Effector memory CD4-positive, alpha-beta T cell (primary cell): Measurements from ENCODE around the gene NHLRC2.
"Not testable (repeated sequence)": the region's sequence is repeated elsewhere in the genome, so short reads cannot be mapped to it uniquely, and the experiment has no call there.

ENCODE experiments used
- DNase-seq, 3 donors: peaks; one replicate each; pipeline ENCODE4 v3.0.0-alpha.2; 2020
- H3K27ac ChIP-seq: 2 replicates; pipeline ENCODE4 v1.7.0; 2013; ENCODE audit warnings: mild to moderate bottlenecking, low read length, moderate library complexity; ENCODE audit not compliant: insufficient read depth, poor library complexity, severe bottlenecking
- H3K27me3 ChIP-seq: replicated peaks from 2 replicates; pipeline ENCODE4 v1.7.0; 2013; ENCODE audit warnings: mild to moderate bottlenecking, low read length; ENCODE audit not compliant: insufficient read depth, control insufficient read depth, poor library complexity, severe bottlenecking
- H3K36me3 ChIP-seq: 2 replicates; pipeline ENCODE4 v1.7.0; 2013; ENCODE audit warnings: mild to moderate bottlenecking, low read length, moderate library complexity; ENCODE audit not compliant: control insufficient read depth, insufficient read depth
- H3K4me1 ChIP-seq: 2 replicates; pipeline ENCODE4 v1.7.0; 2013; ENCODE audit warnings: low read length, mild to moderate bottlenecking; ENCODE audit not compliant: control insufficient read depth, insufficient read depth, poor library complexity, severe bottlenecking
- H3K4me3 ChIP-seq: 2 replicates; pipeline ENCODE4 v1.7.0; 2013; ENCODE audit warnings: low read length, low read depth, mild to moderate bottlenecking; ENCODE audit not compliant: insufficient read depth, poor library complexity, severe bottlenecking
- H3K9me3 ChIP-seq: 2 replicates; pipeline ENCODE4 v1.7.0; 2013; ENCODE audit warnings: mild to moderate bottlenecking, low read length, moderate library complexity; ENCODE audit not compliant: control insufficient read depth

The NHLRC2 gene

GRCh38 chr10:113930482-113931057, 76.1 kb downstream of the NHLRC2 start:
- Histone ChIP-seq H3K27ac (no peak overlapping the region), H3K36me3 (no peaks in the 10 kb centered on the region), H3K4me1 (no peaks in the 10 kb centered on the region), H3K4me3 (no peak overlapping the region), H3K27me3 (no peaks in the 10 kb centered on the region), H3K9me3 (no peaks in the 10 kb centered on the region)
- no peak for DNase-seq

GRCh38 chr10:113932854-113933253, 78.4 kb downstream of the NHLRC2 start:
- H3K4me3 ChIP-seq, result no peak overlapping the region
- H3K27me3 ChIP-seq, result no peaks in the 10 kb centered on the region
- no peaks in the 10 kb centered on the region for H3K9me3 ChIP-seq
- no peaks in the 10 kb centered on the region for H3K36me3 ChIP-seq
- no peaks in the 10 kb centered on the region for H3K4me1 ChIP-seq
- H3K27ac ChIP-seq, result no peak overlapping the region
- no peak for DNase-seq

GRCh38 chr10:113933894-113934532, 79.6 kb downstream of the NHLRC2 start:
- no peaks in the 10 kb centered on the region for H3K9me3 ChIP-seq
- H3K4me1 ChIP-seq, result no peaks in the 10 kb centered on the region
- no peaks in the 10 kb centered on the region for H3K27me3 ChIP-seq
- H3K4me3 ChIP-seq, result no peak overlapping the region
- DNase-seq, result no peak
- H3K27ac ChIP-seq, result no peak overlapping the region
- no peaks in the 10 kb centered on the region for H3K36me3 ChIP-seq

GRCh38 chr10:113937258-113937657, 82.8 kb downstream of the NHLRC2 start:
- H3K4me3 ChIP-seq, result no peak overlapping the region
- DNase-seq, result no peak
- no peaks in the 10 kb centered on the region for H3K4me1 ChIP-seq
- no peaks in the 10 kb centered on the region for H3K36me3 ChIP-seq
- H3K27me3 ChIP-seq, result no peaks in the 10 kb centered on the region
- H3K27ac ChIP-seq, result no peak overlapping the region
- no peaks in the 10 kb centered on the region for H3K9me3 ChIP-seq

- Histone ChIP-seq H3K4me1 (no peaks in the 10 kb centered on the region), H3K9me3 (no peaks in the 10 kb centered on the region), H3K27ac (no peak overlapping the region), H3K36me3 (no peaks in the 10 kb centered on the region), H3K27me3 (no peaks in the 10 kb centered on the region), H3K4me3 (no peak overlapping the region)
- DNase-seq, result no peak
Measured at GRCh38 chr10:113937756-113938155, 83.3 kb downstream of the NHLRC2 start.

- H3K4me3 ChIP-seq, result no peak overlapping the region
- H3K36me3 ChIP-seq, result no peaks in the 10 kb centered on the region
- H3K27ac ChIP-seq, result no peak overlapping the region
- no peaks in the 10 kb centered on the region for H3K27me3 ChIP-seq
- DNase-seq, result no peak
- H3K4me1 ChIP-seq, result no peaks in the 10 kb centered on the region
- H3K9me3 ChIP-seq, result no peaks in the 10 kb centered on the region
Measured at GRCh38 chr10:113939212-113939860, 84.9 kb downstream of the NHLRC2 start.

- H3K4me1 ChIP-seq, result no peaks in the 10 kb centered on the region
- H3K27ac ChIP-seq, result no peak overlapping the region
- H3K4me3 ChIP-seq, result no peak overlapping the region
- no peaks in the 10 kb centered on the region for H3K36me3 ChIP-seq
- no peaks in the 10 kb centered on the region for H3K27me3 ChIP-seq
- no peaks in the 10 kb centered on the region for H3K9me3 ChIP-seq
- DNase-seq, result no peak
Measured at GRCh38 chr10:113941140-113941539, 86.7 kb downstream of the NHLRC2 start.

GRCh38 chr10:113943196-113943595, 88.7 kb downstream of the NHLRC2 start:
- not testable (repeated sequence) for H3K9me3 ChIP-seq, H3K27me3 ChIP-seq, H3K4me3 ChIP-seq, H3K27ac ChIP-seq, DNase-seq, H3K4me1 ChIP-seq, H3K36me3 ChIP-seq

GRCh38 chr10:113945075-113945686, 90.7 kb downstream of the NHLRC2 start:
- Histone ChIP-seq H3K9me3 (no peaks in the 10 kb centered on the region), H3K27me3 (no peaks in the 10 kb centered on the region), H3K27ac (no peak overlapping the region), H3K36me3 (no peaks in the 10 kb centered on the region), H3K4me1 (no peaks in the 10 kb centered on the region), H3K4me3 (no peak overlapping the region)
- no peak for DNase-seq

GRCh38 chr10:113945687-113946085, 91.2 kb downstream of the NHLRC2 start:
- H3K4me1 ChIP-seq, result no peaks in the 10 kb centered on the region
- H3K27ac ChIP-seq, result no peak overlapping the region
- no peak for DNase-seq
- no peak overlapping the region for H3K4me3 ChIP-seq
- no peaks in the 10 kb centered on the region for H3K27me3 ChIP-seq
- no peaks in the 10 kb centered on the region for H3K9me3 ChIP-seq
- H3K36me3 ChIP-seq, result no peaks in the 10 kb centered on the region
